NCI-H1694 (cell line): ENCODE results near the gene OR2AT4.
"Not testable (repeated sequence)": the region's sequence is repeated elsewhere in the genome, so short reads cannot be mapped to it uniquely, and the experiment has no call there.

Experiments
- DNase-seq: peaks from one replicate; lab custom pipeline; 2025; lab: John Stamatoyannopoulos, UW

OR2AT4 gene

DNA sequence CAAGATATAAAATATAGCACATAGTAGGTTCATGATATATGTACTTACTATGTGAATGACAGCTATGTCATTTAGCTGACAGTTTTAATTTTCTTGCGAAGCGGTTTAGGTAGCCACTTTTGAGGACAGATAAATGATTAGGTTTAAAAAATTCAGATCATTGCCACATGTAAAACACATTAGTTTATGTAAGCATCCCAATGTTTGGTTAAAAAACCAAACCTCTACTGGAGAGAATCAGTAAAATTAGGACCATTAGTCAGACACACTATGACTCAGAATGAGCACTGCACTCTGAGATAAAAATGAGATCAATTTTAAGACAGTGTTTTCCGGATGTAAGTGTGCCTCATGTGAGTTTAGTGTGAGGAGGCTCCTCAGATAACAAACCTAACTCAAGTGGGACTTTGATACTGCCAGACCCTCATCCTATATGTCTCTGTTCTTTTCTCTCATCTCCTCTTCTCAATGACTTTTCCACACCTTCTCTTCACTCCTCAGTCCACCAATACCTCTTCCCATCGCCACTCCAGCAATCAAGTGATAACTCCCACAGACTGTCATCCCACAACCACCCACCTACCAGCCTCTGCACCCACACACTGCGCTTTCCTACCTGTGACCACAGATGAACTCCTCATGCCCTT, 6.8 kb upstream of the OR2AT4 start:
- DNase-seq = no peak

DNA sequence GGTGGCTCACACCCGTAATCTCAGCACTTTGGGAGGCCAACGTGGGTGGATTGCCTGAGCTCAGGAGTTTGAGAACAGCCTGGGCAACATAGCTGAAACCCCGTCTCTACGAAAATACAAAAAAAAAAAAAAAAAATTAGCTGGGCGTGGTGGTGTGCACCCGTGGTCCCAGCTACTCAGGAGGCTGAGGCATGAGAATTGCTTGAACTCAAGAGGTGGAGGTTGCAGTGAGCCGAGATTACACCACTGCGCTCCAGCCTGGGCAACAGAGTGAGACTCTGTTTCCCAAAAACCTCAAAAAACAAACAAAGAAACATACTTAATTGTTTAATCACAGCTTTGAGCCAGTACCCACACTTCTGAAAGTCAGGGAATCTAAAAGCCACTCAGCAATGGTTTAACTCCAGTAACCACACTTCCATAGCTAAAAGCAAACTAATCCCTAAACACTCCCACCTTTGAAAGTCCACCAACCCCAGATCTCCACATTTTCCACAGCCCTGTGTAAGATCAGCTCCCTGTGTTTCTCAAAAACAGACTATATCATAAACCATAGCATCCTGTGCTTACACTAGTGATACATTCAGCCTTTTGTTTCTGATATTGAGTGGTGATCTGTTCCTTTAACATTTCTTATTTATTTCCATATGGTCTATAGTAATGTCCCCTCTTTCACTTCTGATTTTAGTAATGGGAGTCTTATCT, 4.9 kb upstream of the OR2AT4 start:
- DNase-seq = no peak

- DNase-seq = no peak
These were observed 3.6 kb upstream of the OR2AT4 start for GRCh38 chr11:75100314-75100713.

DNA sequence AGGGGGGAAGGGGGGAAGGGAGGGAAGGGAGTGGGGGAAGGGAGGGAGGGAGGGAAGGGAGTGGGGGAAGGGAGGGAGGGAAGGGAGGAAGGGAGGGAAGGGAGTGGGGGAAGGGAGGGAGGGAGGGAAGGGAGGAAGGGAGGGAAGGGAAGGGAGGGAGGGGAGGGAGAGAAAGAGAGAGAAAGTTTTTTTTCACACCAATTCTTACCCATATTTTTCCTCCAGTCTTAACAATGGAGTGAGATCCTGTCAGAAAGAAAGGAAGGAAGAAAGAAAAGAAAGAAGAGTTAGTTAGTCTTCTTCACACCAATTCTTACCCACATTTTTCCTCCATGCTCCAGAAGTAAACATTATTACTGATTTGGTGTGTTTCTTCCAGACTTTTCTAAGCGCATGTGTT, 3.0 kb upstream of the OR2AT4 start:
- DNase-seq = no peak

- not testable (repeated sequence) for DNase-seq
These were observed 2.3 kb upstream of the OR2AT4 start for GRCh38 chr11:75098835-75099439.

DNA sequence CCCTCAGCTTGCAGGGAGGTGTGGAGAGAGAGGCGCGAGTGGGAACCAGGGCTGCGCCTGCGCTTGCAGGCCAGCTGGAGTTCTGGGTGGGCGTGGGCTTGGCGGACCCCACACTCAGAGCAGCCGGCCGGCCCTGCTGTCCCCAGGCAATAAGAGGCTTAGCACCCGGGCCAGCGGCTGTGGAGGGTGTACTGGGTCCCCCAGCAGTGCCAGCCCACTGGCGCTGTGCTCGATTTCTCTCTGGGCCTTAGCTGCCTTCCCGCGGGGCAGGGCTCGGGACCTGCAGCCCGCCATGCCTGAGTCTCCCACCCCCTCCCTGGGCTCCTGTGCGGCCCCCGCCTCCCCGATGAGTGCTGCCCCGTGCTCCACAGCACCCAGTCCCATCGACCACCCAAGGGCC, 1.5 kb upstream of the OR2AT4 start:
- DNase-seq = not testable (repeated sequence)

DNA sequence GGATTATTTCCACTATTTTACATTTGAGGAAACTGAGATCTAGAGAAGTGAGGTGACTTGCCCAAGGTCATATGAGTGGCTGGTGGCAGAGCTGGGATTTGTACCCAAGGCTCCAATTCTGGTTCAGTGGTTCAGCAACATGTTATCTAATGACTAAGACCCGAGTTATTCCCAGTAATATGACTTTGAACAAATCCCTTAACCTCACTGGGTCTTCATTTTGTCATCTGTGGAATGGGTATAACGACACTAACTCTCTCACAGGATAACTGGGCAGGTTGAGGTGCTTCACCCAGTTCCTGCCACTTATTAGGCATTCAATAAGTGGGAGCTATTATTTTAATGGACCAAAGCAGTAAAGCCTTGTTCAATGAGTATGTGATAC, 489 bp upstream of the OR2AT4 start:
- no peak for DNase-seq

DNA sequence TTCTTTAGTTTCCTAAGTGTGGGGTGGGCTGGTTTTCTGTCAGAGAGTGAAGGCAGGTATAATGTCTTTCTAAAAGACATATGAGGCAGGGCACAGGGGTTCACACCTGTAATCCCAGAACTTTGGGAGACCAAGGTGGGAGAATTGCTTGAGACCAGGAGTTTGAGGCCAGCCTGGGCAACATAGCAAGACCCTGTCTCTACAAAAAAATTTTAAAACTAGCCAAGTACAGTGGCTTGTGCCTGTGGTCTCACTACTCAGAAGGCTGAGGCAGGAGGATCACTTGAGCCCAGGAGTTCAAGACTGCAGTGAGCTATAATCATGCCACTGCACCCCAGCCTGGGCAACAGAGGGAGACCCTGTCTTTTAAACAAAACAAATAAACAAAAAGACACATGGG, 2.3 kb downstream of the OR2AT4 start:
- DNase-seq = not testable (repeated sequence)

DNA sequence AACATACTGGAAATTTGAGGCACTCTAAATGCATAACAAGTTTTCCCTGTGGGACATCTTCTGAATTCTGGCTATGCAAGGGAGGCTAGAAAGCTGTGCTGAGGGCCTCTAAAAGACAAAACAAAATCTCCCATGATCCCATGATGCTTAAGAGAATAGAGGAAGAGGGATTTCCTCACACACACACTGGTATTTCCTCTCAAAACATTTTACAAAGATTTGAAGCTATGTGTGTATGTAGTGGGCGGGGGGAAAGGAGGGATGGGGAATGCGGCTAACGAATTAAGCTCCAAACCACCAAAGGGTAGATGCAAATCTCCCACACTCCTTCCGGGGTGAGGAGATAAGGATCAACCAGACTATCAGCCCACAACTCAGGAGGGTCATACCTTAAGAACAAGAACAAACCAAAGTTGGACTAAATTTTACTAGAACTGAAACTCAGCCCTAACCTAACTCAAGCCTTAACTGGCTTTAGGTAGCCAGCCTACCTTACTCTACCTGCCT, 6.0 kb downstream of the OR2AT4 start:
- no peak for DNase-seq

DNA sequence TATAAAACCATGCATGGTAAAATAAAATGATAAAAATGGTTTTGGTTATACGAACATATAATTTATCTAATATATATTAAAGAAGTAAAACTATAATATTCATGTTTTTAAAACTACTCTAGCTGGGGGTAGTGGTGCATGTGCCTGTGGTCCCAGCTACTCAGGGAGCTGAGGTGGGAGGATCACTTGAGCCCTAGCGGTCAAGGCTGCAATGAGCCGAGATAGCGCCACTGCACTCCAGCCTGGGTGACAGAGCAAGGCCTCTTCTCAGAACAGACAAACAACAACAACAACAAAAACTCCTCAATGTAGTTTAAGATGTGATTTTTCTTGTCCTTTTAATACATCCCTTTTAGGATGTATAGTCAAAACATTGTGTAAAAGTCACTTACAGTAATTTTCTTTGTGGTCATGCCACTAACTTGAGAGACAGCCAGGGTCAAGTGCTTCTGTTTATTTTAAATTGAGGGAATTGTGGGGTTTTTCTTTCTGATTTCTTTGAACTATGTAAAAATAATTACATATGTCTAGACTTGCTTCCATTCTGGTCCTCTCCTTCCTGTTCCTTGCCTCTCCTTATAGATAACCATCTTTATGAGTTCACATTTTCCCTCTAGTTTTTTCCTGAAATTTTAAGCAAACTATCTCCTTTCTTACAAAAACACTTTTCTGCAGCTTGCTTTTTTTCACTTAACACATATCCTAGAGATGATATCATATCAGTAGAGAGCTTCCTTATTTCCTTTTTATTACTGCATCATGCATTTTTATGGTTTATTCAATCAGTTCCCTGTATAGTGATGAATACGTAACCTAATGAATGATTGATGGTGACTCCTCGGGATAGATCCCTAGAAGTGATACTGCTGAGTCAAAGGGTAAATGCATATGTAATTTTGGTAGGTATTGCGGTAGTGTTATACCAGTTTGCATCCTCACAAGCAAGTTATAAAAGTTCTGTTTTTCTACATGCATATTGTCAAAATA, 9.1 kb downstream of the OR2AT4 start:
- no peak for DNase-seq

DNA sequence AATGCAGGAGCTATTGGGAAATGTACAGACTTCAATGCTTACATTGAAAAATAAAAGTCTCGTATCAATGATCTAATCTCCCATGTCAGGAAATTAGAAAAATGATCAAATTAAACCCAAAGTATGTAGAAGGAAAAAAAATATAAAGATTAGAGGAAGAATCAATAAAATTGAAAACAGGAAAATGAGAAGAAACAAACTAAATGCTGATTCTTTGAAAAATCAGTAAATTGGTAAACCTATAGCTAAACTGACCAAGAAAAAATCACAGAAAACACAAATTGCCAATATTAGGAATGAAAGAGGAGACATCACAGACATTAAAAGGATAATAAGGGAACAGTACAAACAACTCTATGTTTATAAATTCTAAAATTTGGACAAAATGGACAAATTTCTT, 11.8 kb downstream of the OR2AT4 start:
- no peak for DNase-seq

DNA sequence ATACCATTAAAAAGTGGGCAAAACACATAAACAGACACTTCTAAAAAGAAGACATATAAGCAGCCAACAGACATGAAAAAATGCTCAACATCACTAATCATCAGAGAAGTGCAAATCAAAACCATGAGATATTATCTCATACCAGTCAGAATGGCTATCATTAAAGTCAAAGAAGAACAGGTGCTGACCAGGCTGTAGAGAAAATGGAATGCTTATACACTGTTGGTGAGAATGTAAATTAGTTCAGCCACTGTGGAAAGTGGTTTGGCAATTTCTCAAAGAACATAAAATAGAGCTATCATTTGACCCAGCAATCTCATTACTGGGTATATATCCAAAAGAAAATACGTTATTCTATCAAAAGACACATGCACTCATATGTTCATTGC, 13.5 kb downstream of the OR2AT4 start:
- DNase-seq = no peak

- DNase-seq = no peak
These were observed 14.0 kb downstream of the OR2AT4 start for GRCh38 chr11:75082601-75083216.

DNA sequence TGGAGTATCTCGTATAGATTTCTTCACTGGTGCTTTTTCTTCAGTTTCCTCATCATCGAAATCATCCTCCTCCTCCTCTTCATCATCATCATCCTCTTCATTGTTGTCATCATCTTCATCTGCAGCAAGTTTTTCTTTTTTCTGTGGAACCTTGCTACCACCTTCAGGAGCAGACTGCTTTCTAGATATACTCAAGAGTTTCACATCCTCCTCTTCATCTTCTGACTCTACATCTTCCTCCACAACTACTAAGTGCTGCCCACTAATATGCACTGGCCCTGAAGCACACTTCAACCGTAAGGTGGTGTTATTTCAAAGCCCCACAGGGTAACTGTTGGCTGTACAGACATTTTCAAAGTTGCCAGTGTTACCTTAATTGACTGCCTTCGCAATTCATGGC, 17.1 kb downstream of the OR2AT4 start:
- no peak for DNase-seq

DNA sequence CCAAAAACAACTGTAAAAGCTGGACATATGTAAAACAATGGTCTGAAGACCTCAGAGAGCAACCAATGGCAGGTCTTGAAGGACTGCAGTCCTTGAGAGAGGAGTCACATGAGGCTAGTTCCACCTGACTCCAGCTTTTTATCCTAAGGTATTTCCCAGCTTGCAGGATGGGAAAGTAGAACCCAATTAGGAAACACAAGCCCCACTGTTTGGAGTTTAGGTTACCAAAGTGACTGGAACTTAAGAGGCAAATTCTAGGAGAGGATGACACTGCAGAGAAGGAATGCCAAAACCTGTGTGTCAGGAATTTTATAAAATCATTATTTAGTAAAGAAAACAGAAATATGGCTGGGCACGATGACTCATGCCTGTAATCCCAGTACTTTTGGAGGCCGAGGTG, 18.4 kb downstream of the OR2AT4 start:
- DNase-seq = no peak

DNA sequence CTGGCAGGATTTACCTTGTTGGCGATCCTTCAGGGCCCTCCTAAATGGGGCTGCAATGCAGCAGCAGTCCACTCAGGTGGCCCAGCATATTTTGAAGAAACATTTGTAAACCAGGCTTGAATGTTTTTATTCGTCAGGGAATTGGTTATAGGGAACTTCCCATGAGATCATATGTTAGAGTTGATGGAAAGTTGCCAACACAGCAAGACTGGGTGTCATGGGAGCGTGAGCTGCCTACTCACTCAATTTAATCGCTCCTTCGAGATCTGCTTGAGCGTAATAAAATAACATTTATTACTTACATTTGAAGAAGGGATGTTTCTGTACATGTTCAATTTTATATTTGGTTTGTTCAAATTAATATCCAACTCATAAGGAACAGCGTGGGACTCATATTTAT, 19.4 kb downstream of the OR2AT4 start:
- no peak for DNase-seq

- no peak for DNase-seq
These were observed 20.0 kb downstream of the OR2AT4 start for GRCh38 chr11:75076671-75077070.

- DNase-seq = no peak
These were observed 23.1 kb downstream of the OR2AT4 start for GRCh38 chr11:75073459-75074190.

DNA sequence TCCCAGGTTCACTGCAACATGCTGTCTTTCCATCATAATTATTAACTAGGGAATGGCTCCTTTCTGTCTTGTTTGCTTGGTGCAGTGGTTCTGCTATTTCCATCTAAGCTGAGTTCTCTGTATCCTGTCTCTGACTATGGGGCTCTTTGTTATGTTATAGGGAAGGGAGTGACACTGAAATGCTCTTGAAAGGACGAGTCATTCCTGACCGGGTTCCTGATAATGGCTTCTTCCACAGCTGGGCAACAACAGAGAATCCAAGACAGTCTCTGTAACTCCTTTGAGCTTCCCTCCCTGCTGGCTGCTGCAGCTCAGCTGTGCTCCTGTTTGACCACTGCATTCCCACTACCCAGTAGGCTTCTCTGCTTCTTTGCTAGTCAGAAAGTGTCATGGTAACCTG, 24.1 kb downstream of the OR2AT4 start:
- DNase-seq = no peak

DNA sequence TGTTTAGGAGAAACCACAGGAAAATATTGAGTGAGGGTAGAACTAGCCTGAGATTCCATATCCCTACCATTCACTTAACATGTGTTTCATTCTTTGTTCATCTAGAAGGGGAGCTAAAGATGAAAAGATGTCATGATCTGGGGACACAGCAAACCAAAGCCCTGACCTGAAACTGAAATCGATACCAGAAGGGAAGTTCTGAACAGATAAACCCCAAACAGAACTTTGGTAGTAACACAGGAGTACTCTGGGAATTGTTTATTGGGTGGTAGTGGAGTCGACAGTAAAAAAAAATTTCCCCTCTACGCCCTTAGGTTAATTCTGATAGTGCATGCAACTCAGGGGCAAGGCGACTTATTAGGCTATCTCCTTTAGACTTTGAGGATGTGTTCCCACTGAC, 27.2 kb downstream of the OR2AT4 start:
- no peak for DNase-seq

DNA sequence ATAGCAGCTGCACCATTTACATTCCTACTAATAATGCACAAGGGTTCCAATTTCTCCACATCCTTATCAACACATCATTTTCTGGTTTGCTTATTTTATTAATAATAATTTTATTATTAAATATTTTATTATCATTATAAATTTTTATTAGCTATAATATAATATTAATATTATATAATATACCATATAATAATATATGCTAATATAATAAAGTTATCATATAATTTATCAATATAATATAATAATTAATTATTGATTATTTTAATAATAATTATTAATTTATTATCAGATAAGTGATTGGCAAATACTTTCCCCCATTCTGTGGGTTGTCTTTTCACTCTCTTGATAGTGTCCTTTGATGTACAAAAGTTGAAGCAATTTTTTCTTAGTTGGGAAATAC, 27.7 kb downstream of the OR2AT4 start:
- no peak for DNase-seq
